Spleen (tissue), 11 donors: ENCODE data around the gene MS4A5. TPM values are rescaled to one million over a fixed set of nuclear protein-coding genes. Genes with fewer than 3 reads are reported as not detected.

Experiments
- DNase-seq: peaks from one replicate; pipeline ENCODE4 v3.0.0-alpha.2; 2020
- H3K27ac ChIP-seq, 8 donors: fragments of 200-600 bp; sonication (generic) in 7 of 8; 1 replicate in 4 of 8; 2 replicates in 4 of 8; pipeline versions ENCODE4 v1.5.0 to v1.8.0; 2016 to 2021; ENCODE audit warnings: inconsistent platforms in 4 of 8, mild to moderate bottlenecking in 4 of 8, moderate library complexity in 1 of 8
- H3K27me3 ChIP-seq, 7 donors: fragments of 200-600 bp; sonication (generic) in 6 of 7; replicated peaks in 1 of 7; 1 replicate in 4 of 7; 2 replicates in 3 of 7; pipeline versions ENCODE4 v1.5.0 to v1.8.0; 2016 to 2021; ENCODE audit warnings: inconsistent platforms in 3 of 7, mild to moderate bottlenecking in 1 of 7
- H3K36me3 ChIP-seq, 6 donors: fragments of 200-600 bp; sonication (generic) in 5 of 6; 1 replicate in 4 of 6; 2 replicates in 2 of 6; pipeline versions ENCODE4 v1.5.0 to v1.8.0; 2016 to 2021; ENCODE audit warnings: inconsistent platforms in 2 of 6
- H3K4me1 ChIP-seq, 6 donors: fragments of 200-600 bp; sonication (generic) in 5 of 6; 1 replicate in 3 of 6; 2 replicates in 3 of 6; pipeline versions ENCODE4 v1.5.0 to v1.8.0; 2016 to 2021; ENCODE audit warnings: inconsistent platforms in 3 of 6
- H3K4me3 ChIP-seq, 8 donors: fragments of 200-600 bp; sonication (generic) in 7 of 8; 1 replicate in 4 of 8; 2 replicates in 4 of 8; pipeline versions ENCODE4 v1.5.0 to v1.8.0; 2016 to 2021; ENCODE audit warnings: inconsistent platforms in 4 of 8, mild to moderate bottlenecking in 4 of 8, moderate library complexity in 2 of 8
- H3K9me3 ChIP-seq, 8 donors: fragments of 200-600 bp; sonication (generic) in 7 of 8; 1 replicate in 4 of 8; 2 replicates in 4 of 8; pipeline versions ENCODE4 v1.5.0 to v1.8.0; 2016 to 2021; ENCODE audit warnings: inconsistent platforms in 4 of 8
- CTCF ChIP-seq, 11 experiments: fragments of 200-600 bp in 7 of 11; fragments of 450-650 bp in 4 of 11; sonication (generic) in 4 of 11; IDR thresholded peaks in 8 of 11; conservative IDR thresholded peaks in 3 of 11; 1 replicate in 7 of 11; 2 replicates in 4 of 11; pipeline versions ENCODE4 v1.4.0 to v1.8.0; 2016 to 2021; ENCODE audit warnings: antibody characterized with exemption in 11 of 11, inconsistent platforms in 4 of 11, mild to moderate bottlenecking in 1 of 11
- POLR2A ChIP-seq, 3 donors: fragments of 450-650 bp; IDR thresholded peaks; one replicate each; pipeline ENCODE4 v1.5.1; 2017; ENCODE audit warnings: antibody characterized with exemption in 3 of 3, mild to moderate bottlenecking in 1 of 3
- POLR2AphosphoS5 ChIP-seq, 3 donors: sonication (generic); formaldehyde crosslinking; IDR thresholded peaks; one replicate each; pipeline ENCODE4 v1.5.1; 2017; ENCODE audit warnings: antibody characterized with exemption in 3 of 3
- WGBS, 5 donors: extraction: QIAGEN DNeasy Blood & Tissue Kit in 3 of 5; methylation state at CpG; one replicate each; pipeline versions ENCODE4 v1.1.5 to v1.1.7; 2013 to 2018; 5-methylcytosine and 5-hydroxymethylcytosine counted together
- intact Hi-C: fragments of 100-400 bp; cut with DNase I; formaldehyde crosslinking; loops from one replicate; pipeline ENCODE4 v1.15.0; 2023; ENCODE audit warnings: low total_unique reads
- polyA plus RNA-seq, 3 donors: library from polyadenylated mRNA; stranded (reverse); fragments of 200-250 nt; gene quantifications; one replicate each; pipeline ENCODE4 v1.2.1, GENCODE V29; 2013
- total RNA-seq, 7 donors: library from RNA; depleted of rRNA in 3 of 7; stranded (reverse); fragments of >200 nt in 3 of 7; fragmentation: NEBNext Ultra II Directional in 4 of 7; extraction: Animal tissue kit (Norgen Biotek cat#: 25700) in 4 of 7; gene quantifications; one replicate each; pipeline versions ENCODE4 v1.1.0 to v1.2.1, GENCODE V29; 2016 to 2021
- donor health status: healthy with polysubstance abuse.
- donor health status: DM: no; HTN: no; CAD: no; lungs with moderate emphysema.
- donor health status: DM: no; HTN: no; CAD: no.
- donor health status: Bipolar disorder and iron deficiency.
- donor health status: healthy.
- donor health status: DM: no; HTN: no; CAD: no.
- donor health status: DM: yes; HTN: yes; CAD: no.

The MS4A5 gene
- total and polyA plus RNA-seq, 10 donors = not detected

- no peaks in the 10 kb centered on the region for H3K27me3 ChIP-seq
- DNase-seq = no peak
- peaks cover 0 to 45% (median 8%) of the 10 kb centered on the region in 6 donors for H3K4me1 ChIP-seq
- H3K36me3 ChIP-seq = no peaks in the 10 kb centered on the region
- H3K4me3 ChIP-seq = peak within 1 kb of the TSS; percentile 27 to 67 (median 44)
- no peaks in the 10 kb centered on the region for H3K9me3 ChIP-seq
- WGBS, 5 donors = 24 to 49% (median 43%) methylated on average over 4 of the region's 4 CpGs
- intact Hi-C loops = no loop called here
- H3K27ac ChIP-seq = peak within 1 kb of the TSS; percentile 41 to 85 (median 78)
- TF ChIP-seq POLR2AphosphoS5 (IDR thresholded peaks at IDR 0.05) = peak in 1 of 3 donors; percentile 96
- peak in 2 of 3 donors; percentile 84 to 86 for TF ChIP-seq POLR2A (IDR thresholded peaks at IDR 0.05)
- no peak for TF ChIP-seq CTCF (IDR thresholded peaks at IDR 0.05 in 8 of 11, conservative IDR thresholded peaks at IDR 0.05 in 3 of 11)
Observed at GRCh38 chr11:60455531-60456042, 26.2 kb downstream of the MS4A5 start, which contains the start of gene MS4A1. TSS of gene MS4A1 (plus strand) at chr11:60455847. CDS start at chr11:60462375, 6,528 bp downstream.

DNA sequence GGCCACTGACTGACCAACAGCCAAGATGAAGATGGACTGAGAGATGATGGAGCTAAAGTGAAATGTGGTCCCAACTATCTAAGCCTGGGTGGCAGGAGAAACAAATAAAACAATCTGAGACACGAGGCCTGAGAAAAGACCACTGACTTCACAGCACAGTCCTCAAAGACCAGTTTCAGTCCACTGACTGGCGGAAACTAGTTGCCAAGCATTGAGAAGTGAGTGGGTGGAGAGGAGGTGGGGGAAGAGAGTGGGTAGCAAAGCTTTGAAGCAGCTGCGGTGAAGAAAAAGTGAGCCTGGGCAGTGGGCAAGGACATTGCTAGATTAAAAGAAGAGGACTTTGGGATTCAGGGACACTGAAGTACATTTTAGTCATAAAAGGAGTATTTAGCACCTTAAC lies 28.2 kb downstream of the MS4A5 start:
- Histone ChIP-seq H3K4me3 (peak overlapping the region; percentile 27 to 67 (median 44)), H3K27me3 (no peaks in the 10 kb centered on the region), H3K9me3 (no peaks in the 10 kb centered on the region), H3K27ac (peak overlapping the region; percentile 30 to 85 (median 78)), H3K36me3 (peaks cover 0 to 19% (median 0%) of the 10 kb centered on the region in 6 donors), H3K4me1 (peaks cover 0 to 65% (median 20%) of the 10 kb centered on the region in 6 donors)
- 47 to 67% (median 61%) methylated on average over 3 of the region's 3 CpGs for WGBS, 5 donors
- DNase-seq = no peak
- TF ChIP-seq POLR2AphosphoS5 (IDR thresholded peaks at IDR 0.05) (peak in 1 of 3 donors; percentile 88), CTCF (IDR thresholded peaks at IDR 0.05 in 8 of 11, conservative IDR thresholded peaks at IDR 0.05 in 3 of 11) (no peak), POLR2A (IDR thresholded peaks at IDR 0.05) (peak in 1 of 3 donors; percentile 21)
- intact Hi-C loops = no loop called here

DNA sequence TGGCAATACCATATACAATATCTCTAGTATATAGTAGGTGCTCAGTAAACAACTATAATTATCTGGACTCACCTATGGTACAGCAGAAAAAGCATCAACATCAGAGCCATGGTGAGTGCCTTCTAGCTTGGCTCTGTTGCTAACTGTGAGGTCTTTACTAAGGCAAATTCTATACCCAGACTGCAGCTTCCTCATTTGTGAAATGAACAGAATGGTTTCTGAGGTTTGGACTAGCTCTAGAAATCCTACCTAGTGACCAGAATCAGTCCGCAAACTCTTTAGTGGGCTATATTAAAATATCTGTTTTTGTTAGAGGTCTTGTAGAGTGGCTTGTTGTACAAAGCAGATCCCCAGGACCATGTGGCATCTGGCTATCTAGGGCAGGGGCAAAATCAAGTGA lies 30.0 kb downstream of the MS4A5 start:
- Histone ChIP-seq H3K9me3 (no peaks in the 10 kb centered on the region), H3K4me1 (peaks cover 0 to 73% (median 25%) of the 10 kb centered on the region in 6 donors), H3K27me3 (no peaks in the 10 kb centered on the region), H3K36me3 (peaks cover 0 to 36% (median 6%) of the 10 kb centered on the region in 6 donors), H3K27ac (peak overlapping the region in 4 of 8 donors; percentile 18 to 85 (median 58)), H3K4me3 (peak overlapping the region; percentile 13 to 67 (median 40))
- WGBS, 5 donors = 58 to 85% (median 83%) methylated on average over 1 of the region's 1 CpG
- DNase-seq = no peak
- intact Hi-C loops = no loop called here
- TF ChIP-seq POLR2AphosphoS5 (IDR thresholded peaks at IDR 0.05) (no peak), CTCF (IDR thresholded peaks at IDR 0.05 in 8 of 11, conservative IDR thresholded peaks at IDR 0.05 in 3 of 11) (no peak), POLR2A (IDR thresholded peaks at IDR 0.05) (no peak)

DNA sequence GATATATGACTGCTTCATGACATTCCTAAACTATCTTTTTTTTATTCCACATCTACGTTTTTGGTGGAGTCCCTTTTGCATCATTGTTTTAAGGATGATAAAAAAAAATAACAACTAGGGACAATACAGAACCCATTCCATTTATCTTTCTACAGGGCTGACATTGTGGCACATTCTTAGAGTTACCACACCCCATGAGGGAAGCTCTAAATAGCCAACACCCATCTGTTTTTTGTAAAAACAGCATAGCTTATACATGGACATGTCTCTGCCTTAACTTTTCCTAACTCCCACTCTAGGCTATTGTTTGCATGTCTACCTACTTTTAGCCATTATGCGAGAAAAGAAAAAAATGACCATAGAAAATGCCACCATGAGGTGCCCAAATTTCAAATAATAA lies 39.5 kb downstream of the MS4A5 start:
- no peak for DNase-seq
- 72 to 88% (median 80%) methylated on average over 2 of the region's 2 CpGs for WGBS, 5 donors
- intact Hi-C loops = no loop called here
- no peak overlapping the region for H3K4me3 ChIP-seq
- peaks cover 0 to 68% (median 14%) of the 10 kb centered on the region in 6 donors for H3K36me3 ChIP-seq
- H3K27me3 ChIP-seq = no peaks in the 10 kb centered on the region
- H3K9me3 ChIP-seq = no peaks in the 10 kb centered on the region
- H3K27ac ChIP-seq = no peak overlapping the region
- no peak for TF ChIP-seq CTCF (IDR thresholded peaks at IDR 0.05 in 8 of 11, conservative IDR thresholded peaks at IDR 0.05 in 3 of 11)
- no peak for TF ChIP-seq POLR2AphosphoS5 (IDR thresholded peaks at IDR 0.05)
- no peak for TF ChIP-seq POLR2A (IDR thresholded peaks at IDR 0.05)
- H3K4me1 ChIP-seq = peaks cover 0 to 28% (median 0%) of the 10 kb centered on the region in 6 donors
